ENCODE results near the gene PBX3. TPM values are rescaled to one million over a fixed set of nuclear protein-coding genes. Genes with fewer than 3 reads are reported as not detected.

Gene PBX3
- total and polyA plus RNA-seq, 2 of the 13 experiments (the other 11 are each of a cell fraction or from before 2014, with no cell fraction given), result 6.0 to 11.2 TPM

DNA sequence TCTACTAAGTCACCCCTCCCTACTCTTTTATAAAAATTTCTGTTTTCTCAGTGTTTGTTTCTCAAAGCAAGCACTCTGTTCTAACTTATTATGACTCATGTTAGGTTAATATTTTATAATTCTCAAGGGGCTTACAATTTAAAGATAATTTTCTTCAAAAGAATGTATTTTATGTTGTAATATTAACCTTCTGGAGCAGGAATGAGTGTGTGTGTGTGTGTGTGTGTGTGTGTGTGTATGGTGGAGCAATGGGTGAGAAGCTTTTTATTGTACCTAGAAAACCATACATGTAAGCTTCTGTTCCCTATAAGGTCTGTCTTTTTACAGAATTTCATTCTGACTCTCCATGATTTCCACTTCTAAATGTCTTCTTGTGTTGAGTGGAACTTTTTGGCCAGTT, 63.0 kb downstream of the PBX3 start:
- Histone ChIP-seq H2AFZ (ENCODE audit: low read length) (no peak overlapping the region), H3K79me2 (ENCODE audit: insufficient read depth, low read length) (no peaks in the 10 kb centered on the region), H3K9me3 (ENCODE audit: low read length) (no peaks in the 10 kb centered on the region), H3K27me3 (ENCODE audit: control insufficient read depth in 1 of 2, insufficient read depth in 2 of 2, low read length in 2 of 2) (no peaks in the 10 kb centered on the region), H3K9ac (ENCODE audit: insufficient read depth, low read depth, low read length) (no peak overlapping the region), H4K20me1 (ENCODE audit: insufficient read depth, low read length) (no peaks in the 10 kb centered on the region), H3K36me3 (replicated peaks in 1 of 2; ENCODE audit: control insufficient read depth in 1 of 2, insufficient read depth in 2 of 2, low read length in 2 of 2) (no peaks in the 10 kb centered on the region), H3K4me2 (ENCODE audit: low read depth, low read length) (no peak overlapping the region), H3K4me3 (replicated peaks in 1 of 3; ENCODE audit: insufficient read depth in 1 of 3, low read depth in 2 of 3, low read length in 3 of 3) (no peak overlapping the region), H3K27ac (ENCODE audit: extremely low read length, insufficient read depth, low read length) (no peak overlapping the region), H3K4me1 (ENCODE audit: insufficient read depth, low read length) (no peaks in the 10 kb centered on the region)
- in situ Hi-C loops (cut with HindIII; ENCODE audit: extremely low pct_ligation_motif_present, low pct_unique_long_range_greater_than_20kb), result no loop called here
- intact Hi-C loops (cut with micrococcal nuclease; ENCODE audit: unreplicated experiment), result no loop called here
- CTCF ChIA-PET (ENCODE audit: low intra/inter-chr PET ratio, low total read pairs), result no interaction called here
- no TSS peak for BruUV-seq (replicated peaks)
- ATAC-seq (no peak), FAIRE-seq (no peak), DNase-seq (ENCODE audit: low spot score) (no peak)
- POLR2A ChIA-PET, result no interaction called here
- TF ChIP-seq, protein P1, sequence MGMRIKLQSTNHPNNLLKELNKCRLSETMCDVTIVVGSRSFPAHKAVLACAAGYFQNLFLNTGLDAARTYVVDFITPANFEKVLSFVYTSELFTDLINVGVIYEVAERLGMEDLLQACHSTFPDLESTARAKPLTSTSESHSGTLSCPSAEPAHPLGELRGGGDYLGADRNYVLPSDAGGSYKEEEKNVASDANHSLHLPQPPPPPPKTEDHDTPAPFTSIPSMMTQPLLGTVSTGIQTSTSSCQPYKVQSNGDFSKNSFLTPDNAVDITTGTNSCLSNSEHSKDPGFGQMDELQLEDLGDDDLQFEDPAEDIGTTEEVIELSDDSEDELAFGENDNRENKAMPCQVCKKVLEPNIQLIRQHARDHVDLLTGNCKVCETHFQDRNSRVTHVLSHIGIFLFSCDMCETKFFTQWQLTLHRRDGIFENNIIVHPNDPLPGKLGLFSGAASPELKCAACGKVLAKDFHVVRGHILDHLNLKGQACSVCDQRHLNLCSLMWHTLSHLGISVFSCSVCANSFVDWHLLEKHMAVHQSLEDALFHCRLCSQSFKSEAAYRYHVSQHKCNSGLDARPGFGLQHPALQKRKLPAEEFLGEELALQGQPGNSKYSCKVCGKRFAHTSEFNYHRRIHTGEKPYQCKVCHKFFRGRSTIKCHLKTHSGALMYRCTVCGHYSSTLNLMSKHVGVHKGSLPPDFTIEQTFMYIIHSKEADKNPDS (CRISPR knock-in tag; IDR thresholded peaks at IDR 0.05), result no peak
- no peak for TF ChIP-seq YY1 (IDR thresholded peaks at IDR 0.05; ENCODE audit: insufficient read depth, insufficient replicate concordance, low read depth, low read length)
- TF ChIP-seq, protein P2, sequence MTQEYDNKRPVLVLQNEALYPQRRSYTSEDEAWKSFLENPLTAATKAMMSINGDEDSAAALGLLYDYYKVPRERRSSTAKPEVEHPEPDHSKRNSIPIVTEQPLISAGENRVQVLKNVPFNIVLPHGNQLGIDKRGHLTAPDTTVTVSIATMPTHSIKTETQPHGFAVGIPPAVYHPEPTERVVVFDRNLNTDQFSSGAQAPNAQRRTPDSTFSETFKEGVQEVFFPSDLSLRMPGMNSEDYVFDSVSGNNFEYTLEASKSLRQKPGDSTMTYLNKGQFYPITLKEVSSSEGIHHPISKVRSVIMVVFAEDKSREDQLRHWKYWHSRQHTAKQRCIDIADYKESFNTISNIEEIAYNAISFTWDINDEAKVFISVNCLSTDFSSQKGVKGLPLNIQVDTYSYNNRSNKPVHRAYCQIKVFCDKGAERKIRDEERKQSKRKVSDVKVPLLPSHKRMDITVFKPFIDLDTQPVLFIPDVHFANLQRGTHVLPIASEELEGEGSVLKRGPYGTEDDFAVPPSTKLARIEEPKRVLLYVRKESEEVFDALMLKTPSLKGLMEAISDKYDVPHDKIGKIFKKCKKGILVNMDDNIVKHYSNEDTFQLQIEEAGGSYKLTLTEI (CRISPR knock-in tag; conservative IDR thresholded peaks at IDR 0.05), result no peak
- TF ChIP-seq, protein P3, sequence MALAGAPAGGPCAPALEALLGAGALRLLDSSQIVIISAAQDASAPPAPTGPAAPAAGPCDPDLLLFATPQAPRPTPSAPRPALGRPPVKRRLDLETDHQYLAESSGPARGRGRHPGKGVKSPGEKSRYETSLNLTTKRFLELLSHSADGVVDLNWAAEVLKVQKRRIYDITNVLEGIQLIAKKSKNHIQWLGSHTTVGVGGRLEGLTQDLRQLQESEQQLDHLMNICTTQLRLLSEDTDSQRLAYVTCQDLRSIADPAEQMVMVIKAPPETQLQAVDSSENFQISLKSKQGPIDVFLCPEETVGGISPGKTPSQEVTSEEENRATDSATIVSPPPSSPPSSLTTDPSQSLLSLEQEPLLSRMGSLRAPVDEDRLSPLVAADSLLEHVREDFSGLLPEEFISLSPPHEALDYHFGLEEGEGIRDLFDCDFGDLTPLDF (CRISPR knock-in tag; IDR thresholded peaks at IDR 0.05), result no peak
- TF ChIP-seq NFRKB (IDR thresholded peaks at IDR 0.05), result no peak
- no peak for TF ChIP-seq REXO4 (CRISPR knock-in tag; IDR thresholded peaks at IDR 0.05; ENCODE audit: borderline replicate concordance)
- TF ChIP-seq ZNF260 (CRISPR knock-in tag; IDR thresholded peaks at IDR 0.05; ENCODE audit: borderline replicate concordance, low read depth), result no peak
- no peak for TF ChIP-seq ARNT2 (CRISPR knock-in tag; IDR thresholded peaks at IDR 0.05; ENCODE audit: low read depth)
- TF ChIP-seq, protein P4, sequence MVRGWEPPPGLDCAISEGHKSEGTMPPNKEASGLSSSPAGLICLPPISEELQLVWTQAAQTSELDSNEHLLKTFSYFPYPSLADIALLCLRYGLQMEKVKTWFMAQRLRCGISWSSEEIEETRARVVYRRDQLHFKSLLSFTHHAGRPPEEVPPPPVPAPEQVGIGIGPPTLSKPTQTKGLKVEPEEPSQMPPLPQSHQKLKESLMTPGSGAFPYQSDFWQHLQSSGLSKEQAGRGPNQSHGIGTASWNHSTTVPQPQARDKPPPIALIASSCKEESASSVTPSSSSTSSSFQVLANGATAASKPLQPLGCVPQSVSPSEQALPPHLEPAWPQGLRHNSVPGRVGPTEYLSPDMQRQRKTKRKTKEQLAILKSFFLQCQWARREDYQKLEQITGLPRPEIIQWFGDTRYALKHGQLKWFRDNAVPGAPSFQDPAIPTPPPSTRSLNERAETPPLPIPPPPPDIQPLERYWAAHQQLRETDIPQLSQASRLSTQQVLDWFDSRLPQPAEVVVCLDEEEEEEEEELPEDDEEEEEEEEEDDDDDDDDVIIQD (CRISPR knock-in tag; IDR thresholded peaks at IDR 0.05; ENCODE audit: low read depth), result no peak
- TF ChIP-seq ZNF292 (CRISPR knock-in tag; IDR thresholded peaks at IDR 0.05; ENCODE audit: borderline replicate concordance, low read depth), result no peak
- TF ChIP-seq, protein P5, sequence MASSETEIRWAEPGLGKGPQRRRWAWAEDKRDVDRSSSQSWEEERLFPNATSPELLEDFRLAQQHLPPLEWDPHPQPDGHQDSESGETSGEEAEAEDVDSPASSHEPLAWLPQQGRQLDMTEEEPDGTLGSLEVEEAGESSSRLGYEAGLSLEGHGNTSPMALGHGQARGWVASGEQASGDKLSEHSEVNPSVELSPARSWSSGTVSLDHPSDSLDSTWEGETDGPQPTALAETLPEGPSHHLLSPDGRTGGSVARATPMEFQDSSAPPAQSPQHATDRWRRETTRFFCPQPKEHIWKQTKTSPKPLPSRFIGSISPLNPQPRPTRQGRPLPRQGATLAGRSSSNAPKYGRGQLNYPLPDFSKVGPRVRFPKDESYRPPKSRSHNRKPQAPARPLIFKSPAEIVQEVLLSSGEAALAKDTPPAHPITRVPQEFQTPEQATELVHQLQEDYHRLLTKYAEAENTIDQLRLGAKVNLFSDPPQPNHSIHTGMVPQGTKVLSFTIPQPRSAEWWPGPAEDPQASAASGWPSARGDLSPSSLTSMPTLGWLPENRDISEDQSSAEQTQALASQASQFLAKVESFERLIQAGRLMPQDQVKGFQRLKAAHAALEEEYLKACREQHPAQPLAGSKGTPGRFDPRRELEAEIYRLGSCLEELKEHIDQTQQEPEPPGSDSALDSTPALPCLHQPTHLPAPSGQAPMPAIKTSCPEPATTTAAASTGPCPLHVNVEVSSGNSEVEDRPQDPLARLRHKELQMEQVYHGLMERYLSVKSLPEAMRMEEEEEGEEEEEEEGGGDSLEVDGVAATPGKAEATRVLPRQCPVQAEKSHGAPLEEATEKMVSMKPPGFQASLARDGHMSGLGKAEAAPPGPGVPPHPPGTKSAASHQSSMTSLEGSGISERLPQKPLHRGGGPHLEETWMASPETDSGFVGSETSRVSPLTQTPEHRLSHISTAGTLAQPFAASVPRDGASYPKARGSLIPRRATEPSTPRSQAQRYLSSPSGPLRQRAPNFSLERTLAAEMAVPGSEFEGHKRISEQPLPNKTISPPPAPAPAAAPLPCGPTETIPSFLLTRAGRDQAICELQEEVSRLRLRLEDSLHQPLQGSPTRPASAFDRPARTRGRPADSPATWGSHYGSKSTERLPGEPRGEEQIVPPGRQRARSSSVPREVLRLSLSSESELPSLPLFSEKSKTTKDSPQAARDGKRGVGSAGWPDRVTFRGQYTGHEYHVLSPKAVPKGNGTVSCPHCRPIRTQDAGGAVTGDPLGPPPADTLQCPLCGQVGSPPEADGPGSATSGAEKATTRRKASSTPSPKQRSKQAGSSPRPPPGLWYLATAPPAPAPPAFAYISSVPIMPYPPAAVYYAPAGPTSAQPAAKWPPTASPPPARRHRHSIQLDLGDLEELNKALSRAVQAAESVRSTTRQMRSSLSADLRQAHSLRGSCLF (CRISPR knock-in tag; IDR thresholded peaks at IDR 0.05; ENCODE audit: borderline replicate concordance), result no peak
- no peak for TF ChIP-seq CHCHD3 (CRISPR knock-in tag; IDR thresholded peaks at IDR 0.05)

All from HepG2 (cell line).